GM19099 (cell line): ENCODE results near the gene GZMM.
A peak's percentile ranks its signal among the peaks of the same experiment; 100 is the strongest.

Experiments
- POLR2A ChIP-seq: IDR thresholded peaks from 3 replicates; pipeline ENCODE4 v1.6.1; 2011; ENCODE audit warnings: low read depth; ENCODE audit not compliant: insufficient read length; ENCODE audit errors: extremely low read depth

The GZMM gene

DNA sequence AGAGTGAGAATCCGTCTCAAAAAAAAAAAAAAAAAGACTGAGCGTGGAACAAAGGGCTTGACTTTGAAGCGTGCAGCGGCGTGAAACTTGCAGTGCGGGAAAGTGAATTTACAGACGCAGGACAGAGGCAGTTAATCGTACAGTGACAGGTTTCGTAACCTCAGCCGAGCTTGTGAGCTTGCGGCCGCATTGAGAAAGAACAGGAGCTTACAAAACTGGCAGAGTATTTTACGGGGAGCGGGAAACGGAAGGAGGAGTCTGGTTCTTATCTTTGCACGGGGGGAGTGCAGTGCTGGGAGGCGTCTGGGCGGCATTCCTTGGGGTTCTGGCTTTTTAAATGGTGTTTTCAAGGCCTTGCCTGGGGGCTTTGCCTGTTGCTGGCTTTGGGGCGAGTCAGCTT lies 22.6 kb downstream of the GZMM start:
- no peak for TF ChIP-seq POLR2A

DNA sequence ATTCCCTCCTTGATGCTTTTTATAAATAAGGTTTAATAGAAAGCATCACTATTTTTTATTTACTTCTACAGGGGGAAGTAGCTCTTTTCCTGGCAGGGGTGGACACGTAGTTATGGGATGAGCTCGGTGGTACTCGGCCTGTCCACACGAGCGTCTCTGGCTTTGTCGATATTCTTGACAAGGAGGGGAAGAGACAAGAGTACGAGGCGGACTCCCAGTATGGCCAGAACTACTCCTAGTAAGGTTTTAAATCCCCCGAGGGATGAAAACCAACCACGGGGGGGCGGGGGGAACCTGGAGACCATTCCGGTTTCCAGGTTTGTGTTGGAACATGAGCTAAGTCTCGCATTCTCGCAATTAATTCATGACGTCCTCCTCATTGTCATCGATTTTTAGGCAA lies 23.0 kb downstream of the GZMM start:
- no peak for TF ChIP-seq POLR2A

DNA sequence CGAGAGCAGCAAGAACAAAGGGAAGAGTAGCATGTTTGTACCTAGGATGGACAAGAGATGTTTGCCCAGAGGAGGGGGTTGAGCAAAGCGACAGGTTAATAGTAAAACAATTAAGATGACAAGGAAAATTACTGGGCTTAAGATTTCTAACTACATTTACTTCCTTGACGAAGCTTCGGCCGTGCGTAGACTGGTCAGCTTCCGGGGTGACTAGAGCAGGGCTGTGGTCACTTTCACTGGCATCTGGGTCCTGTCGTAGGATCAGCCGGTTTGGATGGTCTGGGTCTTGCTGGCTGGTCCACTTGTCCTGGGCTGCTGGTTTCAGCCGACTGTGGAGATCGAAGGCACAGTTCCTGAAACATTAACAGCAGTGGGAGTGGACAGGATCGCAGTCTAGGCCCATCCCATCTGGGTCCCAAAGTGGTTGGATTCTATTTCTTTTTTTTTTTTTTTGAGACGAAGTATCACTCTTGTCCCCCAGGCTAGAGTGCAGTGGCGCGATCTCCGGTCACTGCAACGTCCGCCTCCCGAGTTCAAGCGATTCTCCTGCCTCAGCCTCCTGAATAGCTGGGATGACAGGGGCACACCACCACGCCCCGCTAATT lies 23.5 kb downstream of the GZMM start:
- no peak for TF ChIP-seq POLR2A

DNA sequence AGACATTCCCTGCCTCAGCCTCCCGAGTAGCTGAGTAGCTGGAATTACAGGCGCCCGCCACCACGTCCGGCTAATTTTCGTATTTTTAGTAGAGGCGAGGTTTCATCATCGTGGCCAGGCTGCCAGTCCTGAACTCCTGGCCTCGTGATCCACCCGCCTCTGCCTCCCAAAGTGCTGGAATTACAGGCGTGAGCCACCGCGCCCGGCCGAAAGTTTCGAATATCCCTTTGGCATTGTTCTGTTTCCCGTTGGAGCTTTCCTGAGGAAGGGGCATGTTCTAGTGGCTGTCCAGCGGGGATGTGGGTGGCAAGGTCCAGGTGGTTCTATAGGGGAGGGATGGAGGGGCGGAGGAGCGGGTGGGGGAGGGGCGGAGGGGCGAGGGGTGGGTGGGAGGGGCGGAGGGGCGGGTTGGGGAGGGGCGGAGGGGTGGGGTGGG lies 26.4 kb downstream of the GZMM start:
- TF ChIP-seq POLR2A = no peak

DNA sequence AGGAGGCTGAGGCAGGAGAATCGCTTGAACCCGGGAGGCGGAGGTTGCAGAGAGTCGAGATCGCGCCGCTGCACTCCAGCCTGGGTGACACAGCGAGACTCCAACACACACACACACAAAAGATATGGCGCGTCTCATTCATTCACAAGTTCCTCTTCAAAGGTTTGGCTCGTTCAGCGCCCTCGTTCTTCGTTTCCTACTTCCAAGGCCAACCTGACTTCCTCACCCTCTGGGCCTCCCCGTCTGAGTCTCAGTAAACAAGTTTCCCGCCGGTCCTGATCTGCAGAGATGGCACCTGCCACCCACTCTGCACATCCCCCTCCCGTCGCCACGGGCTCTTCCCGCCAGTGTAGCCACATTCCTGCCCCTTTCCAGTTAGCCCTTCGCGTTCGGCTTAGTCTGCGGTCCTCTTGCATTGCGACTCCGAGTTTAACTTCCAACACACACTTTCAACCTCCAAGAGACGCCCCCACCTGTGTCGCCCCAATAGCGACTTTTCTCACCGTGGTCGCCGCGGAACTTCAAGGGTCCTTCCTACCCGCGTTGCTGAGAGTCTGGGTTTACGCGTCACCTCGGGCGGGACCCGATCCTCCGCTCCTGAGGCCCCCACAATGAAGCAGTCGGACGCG lies 27.2 kb downstream of the GZMM start:
- no peak for TF ChIP-seq POLR2A

DNA sequence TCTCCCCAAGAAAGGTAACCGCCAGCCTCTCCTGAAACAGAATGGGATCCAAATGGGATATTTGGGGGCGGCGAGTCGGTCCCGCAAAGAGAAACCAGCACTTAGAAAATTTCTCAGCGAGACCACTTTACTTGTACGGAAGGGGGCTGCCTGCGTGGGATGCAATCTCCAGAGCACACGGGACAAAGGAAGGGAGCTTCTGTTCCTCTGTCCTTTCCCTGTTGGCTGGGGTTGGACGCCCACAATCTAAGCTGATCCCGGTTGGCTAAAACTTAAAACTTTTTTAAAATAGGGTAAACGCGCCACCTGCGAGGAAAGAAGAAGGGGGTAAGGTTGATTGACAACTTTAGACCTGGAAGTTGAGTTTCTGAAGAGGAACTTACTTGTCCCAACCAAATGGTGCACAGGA lies 27.7 kb downstream of the GZMM start:
- TF ChIP-seq POLR2A = no peak

DNA sequence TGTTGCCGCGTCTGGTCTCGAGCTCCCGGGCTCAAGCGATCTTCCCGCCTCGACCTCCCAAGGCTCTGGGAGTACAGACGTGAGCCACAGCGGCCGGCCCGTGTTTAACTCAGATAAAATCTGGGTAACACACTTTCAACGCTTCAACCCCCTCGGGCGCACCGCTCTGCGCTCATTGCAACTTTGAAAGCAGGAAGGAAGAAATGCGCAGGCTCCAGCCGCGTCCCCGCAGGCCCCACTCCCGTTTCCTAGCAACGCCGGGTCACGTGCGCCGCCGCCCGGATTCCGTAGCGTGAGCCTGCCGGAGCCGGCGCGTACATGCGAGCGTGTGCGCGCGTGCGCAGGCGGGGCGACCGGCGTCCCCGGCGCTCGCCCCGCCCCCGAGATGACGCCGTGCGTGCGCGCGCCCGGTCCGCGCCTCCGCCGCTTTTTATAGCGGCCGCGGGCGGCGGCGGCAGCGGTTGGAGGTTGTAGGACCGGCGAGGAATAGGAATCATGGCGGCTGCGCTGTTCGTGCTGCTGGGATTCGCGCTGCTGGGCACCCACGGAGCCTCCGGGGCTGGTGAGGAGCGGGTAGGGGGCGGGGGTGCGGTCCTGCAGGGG lies 28.4 kb downstream of the GZMM start, which contains the start of gene BSG:
Gene BSG, plus strand, starts transcription at position 457 of the 603 bp plus-strand sequence. Its CDS starts 39 bp downstream, at position 496.
- peak; percentile 99 for TF ChIP-seq POLR2A

DNA sequence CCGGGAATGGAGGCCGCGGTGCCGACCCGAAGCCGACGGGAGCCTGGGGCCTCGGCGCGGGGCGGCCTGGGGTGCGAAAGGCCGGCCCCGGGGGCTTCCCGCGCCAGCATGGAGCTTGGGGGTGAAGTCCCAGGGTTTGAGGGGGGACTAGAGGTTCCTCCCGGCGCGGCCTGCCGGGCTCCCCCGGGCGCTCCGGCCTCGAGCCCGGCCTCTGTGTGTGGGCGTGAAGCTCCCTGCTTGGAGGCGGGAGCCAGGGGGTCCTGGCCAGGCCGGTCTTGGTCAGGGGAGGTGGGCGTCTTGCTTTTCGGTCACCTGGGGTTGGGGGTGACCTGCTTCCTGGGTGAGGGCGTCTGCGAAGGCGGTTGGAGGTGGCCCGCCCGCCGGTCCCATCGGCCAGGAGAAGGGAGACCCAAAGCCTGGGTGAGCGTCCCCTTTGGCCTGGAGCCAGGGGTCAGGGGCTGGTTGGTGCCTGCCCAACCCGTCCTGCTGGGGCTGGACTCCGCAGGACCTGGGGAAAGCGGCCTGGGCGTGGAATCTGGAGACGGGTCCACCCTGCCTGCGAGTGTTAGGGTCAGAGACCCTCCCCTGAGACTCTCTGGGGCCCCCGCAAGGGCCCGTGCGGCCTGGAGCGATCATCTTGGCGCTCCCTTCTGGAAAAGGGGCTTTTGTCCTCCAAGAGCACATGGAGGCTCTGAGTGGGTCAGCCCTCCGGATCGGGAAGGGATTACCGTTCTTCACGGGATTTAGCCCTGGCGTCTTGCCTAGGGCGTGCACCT lies 29.1 kb downstream of the GZMM start:
- TF ChIP-seq POLR2A = no peak

DNA sequence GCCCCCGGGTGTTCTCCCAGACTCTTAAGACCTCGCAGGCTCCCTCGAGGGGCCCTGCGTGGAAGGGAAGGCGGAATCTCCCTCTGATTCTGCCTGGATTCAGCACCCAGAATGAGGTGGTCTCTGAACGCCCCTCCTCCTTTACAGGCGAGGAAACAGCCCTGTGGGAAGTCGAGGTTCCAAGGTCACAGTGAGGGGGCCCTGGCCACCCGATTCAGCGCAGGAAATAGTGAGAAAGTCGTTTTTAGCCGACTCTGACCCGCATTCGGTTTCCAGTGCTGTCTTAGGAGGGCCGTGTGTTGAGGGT lies 29.6 kb downstream of the GZMM start:
- no peak for TF ChIP-seq POLR2A

DNA sequence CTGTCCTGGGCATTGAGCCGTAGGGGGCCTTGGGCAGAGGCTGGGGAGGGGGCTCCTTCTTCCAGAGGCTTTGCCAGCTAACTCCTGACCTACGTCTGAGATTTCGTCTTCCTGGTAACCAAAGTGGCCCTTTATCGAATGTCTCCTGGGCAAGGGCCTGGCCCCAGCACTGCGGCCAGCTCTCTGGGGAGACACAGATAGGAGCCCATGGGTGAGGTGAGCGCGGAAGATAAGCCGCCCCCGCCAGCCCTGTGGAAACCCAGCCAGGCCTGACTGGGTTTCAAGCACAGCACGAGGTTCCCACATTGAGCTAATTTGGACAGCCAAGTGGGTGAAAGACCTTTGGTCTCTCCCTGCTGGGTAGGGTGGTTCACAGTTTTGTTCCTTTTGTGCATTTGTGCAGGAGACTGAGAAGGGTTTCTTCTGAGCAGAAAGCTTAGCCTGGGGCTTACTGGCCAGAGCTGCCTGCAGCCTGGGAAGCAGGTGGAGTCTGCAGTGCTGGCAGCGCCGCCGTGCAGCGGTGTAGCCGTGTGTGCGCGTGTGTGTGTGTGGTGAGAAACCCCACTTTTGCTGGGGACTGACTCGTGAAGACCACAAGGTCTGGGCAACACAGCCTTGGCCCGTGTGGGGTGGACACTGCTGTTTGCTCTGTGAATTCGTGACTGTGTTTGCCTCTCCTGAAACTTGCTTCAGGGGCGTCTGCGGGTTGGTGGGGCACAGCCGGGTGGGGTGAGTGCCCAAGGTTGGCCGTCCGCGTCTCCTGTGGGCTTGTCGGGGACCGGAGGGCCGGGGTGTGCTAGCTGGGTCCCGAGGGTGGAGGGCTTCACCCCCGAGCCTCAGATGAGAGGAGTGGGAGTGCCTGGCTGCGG lies 31.0 kb downstream of the GZMM start:
- no peak for TF ChIP-seq POLR2A

DNA sequence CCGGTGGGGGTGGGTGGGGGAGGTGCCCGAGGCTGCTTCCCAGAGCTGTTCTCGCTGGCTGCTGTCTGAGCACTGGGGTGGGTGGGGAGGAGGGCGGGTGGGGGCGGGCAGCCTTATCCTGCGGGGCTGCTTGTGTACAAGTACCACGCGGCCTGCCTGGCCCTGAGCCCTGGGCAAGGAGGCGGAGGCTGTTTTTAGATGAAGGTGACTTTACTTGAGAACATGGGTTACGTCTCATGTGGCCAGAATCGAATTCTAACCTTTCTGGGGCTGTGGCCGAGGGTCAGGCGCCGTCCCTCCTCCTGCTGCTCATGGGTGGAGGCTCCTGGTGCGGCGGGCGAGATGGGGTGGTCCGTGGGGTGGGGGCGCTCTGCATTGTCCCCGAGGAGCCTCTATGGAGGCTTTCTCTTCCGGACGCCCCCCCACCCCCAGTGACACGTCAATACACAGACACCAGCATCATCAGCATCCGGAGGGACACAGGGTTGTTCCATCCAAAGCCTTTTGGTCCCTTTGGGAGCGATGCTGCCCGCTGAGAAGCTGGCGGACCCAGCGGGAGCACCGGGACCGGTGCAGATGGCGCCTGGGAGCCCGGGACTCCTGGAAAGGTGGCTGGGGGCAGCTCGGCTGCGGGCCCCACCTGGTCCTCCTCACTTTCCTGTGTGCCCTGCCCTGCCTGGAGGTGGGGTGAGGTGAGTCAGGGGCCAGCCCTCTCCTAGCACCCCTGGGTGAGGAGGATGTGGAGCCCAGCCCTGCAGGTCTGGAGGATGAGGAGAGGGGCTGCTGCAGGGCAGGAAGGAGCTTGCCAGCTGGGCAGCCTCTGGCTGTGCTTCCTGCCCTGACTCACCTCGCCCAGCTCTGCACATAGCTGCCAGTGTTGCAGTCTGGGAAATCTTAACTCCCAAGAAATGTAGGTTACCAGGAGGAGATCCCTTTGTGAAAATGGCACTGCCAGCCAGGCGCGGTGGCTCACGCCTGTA lies 32.0 kb downstream of the GZMM start:
- TF ChIP-seq POLR2A = no peak

DNA sequence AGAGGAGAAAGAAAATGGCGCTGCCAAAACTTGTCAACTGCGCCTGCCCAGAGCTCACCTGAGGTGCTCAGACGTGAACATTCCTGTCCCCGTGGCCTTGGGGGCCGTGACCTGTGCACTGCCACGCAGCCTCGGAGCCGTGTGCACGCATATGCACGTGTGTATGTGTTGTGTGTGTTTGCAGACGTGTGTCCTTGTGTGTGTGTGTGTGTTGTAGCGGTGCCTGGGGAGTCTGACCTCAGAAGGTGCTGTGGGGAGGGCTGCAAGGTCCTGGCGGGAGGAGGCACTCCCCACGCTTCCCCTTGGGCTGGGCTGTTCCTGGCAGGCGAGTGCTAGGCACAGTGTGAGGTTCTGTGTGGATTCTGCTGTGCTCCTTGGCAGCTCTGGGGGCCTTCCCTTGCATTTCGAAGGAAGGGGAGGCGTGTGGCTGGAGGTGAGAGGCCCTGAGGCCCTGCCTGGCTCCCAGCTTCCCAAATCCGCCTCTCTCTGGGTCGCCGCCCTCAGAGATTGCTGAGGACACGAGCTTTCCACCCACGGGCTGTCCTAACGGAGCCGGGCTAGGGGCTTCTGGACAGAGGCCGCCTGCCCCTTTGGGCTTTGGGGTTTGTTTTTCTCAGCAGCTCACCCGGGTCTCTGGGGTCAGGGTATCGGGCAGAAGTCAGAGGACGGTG lies 33.0 kb downstream of the GZMM start:
- no peak for TF ChIP-seq POLR2A

DNA sequence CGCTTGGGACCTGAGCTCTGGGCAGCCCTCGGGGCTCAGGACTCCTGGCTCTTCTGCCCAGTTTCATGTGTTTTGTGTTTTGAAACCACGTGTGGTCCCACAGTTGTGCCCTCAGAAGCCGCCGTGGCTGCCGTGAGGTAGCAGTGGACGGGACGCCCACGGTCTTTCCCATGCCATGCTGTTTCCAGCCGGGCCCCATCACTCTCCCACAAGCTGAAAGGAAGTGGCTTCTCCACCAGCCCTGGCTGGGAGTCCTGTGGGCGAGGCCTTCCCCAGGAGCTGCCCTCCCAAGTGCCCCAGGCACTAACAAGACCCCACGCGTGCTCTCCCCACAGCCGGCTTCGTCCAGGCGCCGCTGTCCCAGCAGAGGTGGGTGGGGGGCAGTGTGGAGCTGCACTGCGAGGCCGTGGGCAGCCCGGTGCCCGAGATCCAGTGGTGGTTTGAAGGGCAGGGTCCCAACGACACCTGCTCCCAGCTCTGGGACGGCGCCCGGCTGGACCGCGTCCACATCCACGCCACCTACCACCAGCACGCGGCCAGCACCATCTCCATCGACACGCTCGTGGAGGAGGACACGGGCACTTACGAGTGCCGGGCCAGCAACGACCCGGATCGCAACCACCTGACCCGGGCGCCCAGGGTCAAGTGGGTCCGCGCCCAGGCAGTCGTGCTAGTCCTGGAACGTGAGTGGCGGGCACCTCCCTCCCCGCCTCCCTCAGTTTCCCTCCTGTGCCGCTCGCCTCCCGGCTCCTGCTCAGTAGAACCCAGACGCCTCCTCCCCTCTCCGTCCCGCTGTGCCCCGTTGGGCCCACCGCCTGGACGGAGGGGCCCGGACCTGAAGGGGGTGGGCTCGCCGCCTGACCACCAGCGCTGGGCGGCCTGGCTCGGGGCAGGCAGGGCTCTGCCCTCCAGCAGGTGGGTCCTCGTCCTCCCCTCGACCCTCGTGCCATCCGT lies 33.9 kb downstream of the GZMM start:
- no peak for TF ChIP-seq POLR2A
